ENCODE measurements around the gene RAI1.

RAI1 gene

DNA sequence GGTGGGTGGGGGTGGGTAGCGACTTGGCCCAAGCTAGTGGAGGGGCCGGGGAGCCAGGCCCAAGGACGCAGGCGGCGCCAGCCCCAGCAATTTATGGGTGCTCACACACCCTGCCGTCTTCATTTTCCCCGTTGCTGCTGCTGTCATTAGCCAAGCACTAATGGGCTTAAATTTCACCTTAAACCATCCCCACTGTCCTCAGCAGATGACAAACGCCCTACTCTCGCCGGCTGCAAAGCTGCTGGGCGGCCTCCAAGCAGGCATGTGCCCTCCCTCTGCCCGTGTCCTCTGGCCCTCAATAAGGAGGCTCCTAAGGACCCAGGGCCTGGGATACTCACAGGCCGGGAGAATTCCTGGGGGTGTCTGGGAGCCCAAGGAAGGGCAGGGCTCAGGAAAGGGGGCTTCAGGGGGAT, 89.4 kb downstream of the RAI1 start:
- DNase-seq: no peak

DNA sequence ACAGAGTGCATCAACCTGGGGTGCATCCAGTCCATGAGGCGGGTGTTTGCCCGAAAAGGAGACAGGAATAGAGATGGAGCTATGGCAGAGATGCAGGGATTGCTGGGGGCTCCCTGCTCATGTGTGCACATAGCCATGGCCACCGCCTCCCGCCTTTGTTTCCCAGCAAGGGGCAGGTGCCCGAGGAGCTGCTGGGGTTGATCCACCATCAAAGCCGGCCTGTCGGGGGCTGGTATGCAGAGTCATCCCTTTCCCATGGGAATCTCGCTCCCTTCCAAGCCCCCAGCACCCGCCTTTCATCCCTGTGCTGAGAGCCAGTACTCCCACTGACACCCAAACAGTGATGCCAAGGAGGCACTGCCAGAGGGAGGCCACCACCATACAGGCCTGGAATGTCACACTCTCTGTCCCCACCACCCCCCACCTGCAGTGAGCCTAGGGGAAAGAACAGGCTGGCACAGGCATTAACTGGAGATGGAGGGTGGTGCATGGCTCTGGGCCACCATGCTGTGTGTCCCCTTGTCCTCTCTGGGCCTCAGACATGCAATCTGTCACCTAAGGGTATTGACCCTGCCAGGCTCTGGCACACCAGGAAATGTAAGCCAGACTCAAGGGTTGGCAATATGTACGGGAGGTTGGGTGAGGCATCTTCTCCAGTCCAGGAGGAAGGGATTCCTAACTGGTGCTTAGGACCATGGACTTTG, 90.4 kb downstream of the RAI1 start:
- no peak for DNase-seq

DNA sequence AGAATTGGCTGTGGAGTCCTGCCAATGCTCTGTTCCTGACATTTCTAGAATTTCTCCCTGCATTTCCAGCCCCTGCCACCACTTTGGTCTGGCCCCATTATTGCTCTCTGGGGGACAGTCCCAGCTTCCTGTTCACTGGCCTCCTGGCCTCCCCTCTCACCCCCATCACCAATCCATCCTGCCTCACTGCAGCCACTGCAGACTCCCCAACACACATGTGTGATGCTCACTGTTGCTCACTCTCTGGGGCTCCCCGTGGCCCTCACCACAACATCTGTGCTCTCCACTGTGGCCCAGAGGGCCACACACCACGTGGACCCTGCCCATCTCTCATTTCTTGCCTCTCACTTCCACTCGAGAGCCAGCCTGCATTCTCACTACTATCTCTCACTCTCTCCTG, 91.0 kb downstream of the RAI1 start:
- no peak for DNase-seq

DNA sequence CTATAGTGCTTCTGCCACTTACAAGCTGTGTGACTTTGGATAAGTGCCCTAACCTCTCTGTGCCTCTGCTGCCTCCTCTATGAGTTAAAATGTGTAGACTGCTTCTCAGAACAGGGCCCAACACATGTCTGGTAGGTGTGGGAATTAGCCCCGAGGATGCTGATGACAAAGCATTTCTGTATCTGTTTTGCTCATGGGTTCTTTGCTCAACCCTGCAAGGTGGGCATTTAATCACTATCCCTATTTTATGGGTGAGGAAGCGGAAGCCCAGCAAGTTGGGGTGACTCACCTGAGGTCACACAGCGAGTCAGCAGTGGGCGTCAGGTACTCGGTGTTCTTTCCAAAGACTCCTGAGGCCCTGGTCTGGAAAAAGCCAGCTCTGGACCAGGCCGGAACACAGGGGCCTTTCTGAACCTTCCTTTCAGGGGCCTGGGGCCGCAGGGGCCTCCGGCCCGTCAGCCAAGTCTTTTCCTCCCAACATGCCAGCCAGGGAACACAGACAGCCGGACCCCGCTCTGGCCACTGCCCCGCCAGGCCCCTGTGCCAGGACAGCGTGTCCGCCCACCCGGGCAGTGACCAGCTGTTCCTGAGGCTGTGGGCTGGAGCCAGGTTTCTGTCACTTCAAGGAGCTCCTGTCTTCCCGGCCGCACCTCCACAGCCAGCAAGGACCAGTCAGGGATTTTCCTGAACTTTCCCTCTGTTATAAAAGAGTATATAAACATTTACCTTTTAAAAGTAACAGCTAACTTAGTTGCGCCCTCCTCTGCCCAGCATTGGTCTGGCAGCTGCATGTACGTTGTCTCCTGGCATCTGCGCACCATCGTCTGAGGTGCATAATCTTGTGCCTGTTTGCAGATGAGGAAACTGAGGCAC, 93.0 kb downstream of the RAI1 start:
- DNase-seq: no peak

DNA sequence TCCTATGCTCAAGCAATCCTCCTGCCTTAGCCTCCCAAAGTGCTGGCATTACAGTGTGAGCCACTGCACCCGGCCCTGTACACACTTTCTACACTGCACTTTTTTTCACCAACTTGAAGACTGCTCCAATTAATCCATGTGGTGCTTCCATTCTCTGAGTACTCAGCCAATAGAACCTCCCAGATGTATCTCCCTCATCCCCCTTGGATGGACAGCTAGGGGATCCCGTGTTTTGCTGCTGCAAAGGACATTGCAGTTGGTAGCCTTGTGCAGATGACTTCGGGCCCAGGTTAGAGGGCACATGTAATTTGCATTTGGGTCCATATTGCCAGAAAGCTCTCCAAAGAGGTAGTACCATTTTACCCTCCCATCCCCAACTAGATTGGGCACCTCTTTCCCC, 95.6 kb downstream of the RAI1 start:
- no peak for DNase-seq

DNA sequence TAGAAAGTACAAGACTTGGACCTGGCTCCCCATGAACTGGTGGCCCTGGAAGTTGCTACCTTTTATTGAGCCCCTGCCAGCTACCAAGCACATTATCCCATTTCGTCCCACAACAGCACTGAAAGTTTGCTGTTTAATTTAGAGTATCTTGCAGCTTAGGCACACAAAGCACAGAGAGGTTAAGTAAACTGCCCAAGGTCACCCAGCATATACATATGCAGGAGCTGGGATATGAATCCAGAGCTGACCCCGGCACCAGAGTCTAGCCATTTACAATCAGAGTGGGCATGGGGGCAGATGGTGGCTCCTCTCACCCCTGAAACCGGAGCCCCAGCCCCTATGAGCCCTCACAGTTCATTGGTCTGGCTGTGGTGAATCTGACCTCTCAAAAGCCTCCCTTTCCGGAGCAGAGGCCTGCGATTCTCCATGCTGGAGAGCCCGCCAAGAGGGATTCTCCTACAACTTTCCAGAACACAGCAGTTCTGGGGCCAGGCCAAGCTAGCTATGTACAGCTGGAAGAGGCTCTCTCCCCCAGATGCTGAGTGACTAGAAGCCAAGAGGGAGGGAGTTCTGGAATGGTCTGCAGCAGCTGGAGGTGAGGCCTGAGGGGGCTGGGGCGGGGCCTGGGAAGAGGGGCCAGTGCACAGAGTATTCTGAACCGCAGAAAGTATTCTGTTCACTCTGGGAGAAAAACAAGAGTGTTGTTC, 97.2 kb downstream of the RAI1 start:
- DNase-seq: no peak

DNA sequence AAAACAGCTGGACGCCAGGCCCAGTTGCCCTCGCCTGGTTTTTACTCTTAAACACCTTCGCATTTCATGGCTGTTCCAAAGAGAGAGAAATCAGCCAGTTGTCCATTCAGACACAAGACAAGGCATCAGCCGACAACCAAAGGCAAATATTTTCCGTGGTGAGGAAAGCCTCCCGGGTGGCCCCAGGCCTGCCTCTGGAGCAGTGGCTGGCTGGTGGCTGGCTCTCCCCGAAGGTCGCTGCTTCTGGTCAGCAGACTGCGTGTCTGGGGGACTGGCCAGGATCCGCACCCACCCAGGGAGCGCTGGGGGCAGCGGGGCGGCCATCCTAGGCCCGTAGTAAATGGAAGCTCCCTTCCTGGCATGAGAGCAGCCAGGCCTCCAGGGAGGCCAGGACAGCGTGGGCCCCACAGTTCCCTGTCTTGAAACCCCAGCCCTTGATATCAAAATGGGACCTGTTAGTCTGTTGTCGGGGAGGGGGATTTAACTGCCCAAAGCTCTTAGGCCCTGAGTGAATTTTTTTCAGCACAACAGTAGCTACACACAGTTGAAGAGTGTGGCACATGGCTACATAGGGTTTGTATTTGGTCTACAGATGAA, 97.9 kb downstream of the RAI1 start:
- DNase-seq: no peak

DNA sequence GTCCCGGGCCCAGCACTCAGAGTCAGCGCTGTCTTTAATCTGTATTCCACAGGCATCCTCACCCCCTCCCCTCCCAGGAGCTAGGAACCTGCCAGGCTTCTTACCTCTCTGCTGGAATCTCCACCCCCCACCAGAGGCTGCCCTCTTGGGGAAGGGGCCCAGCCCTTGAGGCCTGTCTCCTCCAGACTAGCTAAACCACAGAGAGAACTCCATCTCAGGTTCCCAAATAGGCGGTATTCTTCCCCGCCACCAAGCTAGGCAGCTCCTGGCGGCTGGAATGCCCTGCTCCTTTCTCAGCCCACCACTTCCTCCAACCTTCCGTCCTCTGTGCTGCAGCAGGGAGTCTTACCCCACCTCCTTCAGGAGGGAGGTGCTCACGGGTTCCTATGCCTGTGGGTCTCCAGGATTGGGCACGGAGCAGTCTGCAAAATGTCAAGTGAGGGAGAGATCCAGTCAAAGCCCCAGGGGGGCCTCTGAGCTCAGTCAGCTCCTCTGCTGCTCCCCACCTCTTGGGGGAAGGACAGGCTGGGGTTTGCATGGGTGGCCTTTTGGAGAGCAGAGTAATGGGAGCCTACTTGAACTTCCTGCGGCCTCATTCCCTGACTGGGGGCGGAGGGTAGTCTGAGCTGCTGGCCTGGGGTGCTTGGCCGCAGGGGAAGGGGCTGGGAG, 99.8 kb downstream of the RAI1 start:
- DNase-seq: no peak

DNA sequence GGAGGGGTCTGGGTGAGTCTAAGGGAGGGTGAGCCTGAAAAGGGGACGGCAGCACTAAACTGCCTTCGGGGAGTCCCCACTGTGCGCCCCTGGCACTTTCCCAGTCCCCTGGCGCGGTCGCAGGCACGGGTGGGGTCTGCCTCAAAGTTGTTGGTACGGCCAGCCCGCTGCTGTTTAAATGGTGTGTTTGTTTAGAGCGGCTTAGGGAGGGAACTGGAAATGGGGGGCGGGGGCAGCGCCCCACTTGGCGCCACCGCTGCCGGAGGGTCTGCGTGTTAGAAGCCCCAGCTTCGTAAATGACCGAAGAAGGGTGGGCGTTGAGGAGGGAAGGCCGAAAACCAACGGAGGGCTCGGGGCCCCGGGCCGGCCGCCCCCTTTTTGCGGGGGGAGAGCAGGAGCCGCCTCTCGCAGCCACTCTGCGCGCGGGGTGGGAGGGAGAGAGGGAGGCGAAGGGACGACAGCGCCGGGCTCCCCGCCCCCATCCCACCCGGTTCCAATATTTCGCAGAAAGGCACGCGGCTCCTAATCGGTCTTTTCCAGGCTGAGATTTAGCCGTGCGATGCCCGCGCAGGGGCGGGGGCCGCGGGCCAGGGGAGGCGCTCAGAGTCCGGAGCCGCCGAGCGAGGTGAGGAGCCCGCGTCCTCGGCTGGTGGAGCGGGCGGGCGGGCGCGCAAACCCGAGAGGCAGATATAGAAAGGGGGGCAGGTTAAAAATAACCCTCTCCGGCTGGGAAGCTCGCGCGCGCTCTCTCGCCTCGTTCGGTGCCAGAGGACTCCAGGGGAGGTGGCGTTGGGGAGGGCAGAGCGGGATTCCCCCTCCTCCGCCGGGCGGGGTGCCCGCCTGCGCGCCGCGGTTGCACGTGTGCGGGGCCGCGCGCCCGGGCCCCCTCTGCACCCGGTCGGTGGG, 100.6 kb downstream of the RAI1 start:
- DNase-seq: peak; percentile 1

DNA sequence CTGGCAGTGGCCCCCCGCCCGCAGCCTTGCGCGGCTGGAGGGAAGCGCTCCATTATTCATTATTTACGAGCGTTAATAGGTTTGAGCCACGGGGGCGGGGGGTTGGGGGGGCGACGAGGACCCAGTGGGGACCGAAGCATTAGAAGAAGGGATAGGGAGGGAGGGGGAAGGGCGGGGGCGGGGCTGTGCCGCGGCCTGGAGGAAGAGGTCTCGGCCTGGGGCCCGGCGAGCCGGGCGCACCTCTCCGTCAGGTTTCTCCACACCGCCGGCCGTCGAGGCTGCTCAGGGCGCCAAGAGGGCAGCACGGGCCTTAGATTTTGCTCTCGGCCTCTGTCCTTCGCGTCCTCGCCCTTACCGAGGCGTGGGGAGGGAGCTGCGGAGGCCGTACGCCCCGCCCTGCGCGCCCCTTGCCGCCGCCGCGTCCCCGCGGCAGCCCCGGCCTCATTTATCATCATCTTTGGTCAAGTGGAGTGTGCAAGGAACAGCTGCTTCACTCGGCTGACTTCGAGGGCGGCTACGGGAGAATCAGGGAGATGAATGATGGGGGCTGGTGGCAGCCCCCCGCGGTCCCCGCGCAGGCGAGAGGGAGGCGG, 101.4 kb downstream of the RAI1 start:
- DNase-seq: no peak

DNA sequence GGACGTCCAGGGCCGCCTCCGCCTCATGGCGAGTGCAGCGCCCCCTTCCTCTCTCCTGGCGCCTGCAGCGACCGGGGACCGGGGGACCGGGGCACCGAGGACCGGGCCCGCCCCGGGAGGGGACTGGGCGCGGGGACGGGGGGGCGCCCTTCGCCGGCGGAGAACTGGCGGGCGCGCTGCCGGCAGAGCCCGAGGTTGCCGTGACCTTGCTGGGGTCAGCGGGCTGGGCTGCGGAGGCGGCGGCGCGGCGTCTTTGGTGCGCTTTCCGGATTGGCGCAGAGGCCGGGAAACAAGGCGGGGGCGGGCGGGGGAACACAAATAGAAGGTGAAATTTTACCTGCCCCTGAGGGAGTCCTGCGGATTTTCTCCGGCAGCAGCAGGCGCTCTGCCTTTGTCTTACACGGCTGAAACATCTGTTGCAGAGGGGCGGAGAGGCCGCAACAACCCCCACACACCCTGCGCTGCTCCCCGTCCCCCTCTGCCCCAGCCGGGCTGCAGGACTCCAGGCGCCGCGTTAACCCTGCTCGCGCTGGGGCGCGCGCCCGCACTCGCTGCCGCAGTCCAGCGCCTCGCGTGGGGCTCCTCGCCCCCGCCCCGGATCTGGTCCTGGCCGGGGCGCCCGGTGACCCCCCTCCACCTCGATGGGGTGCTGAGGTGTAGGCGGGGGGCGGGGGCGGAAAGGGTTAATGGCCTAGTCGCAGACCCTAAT, 102.0 kb downstream of the RAI1 start:
- peak; percentile 49 for DNase-seq

DNA sequence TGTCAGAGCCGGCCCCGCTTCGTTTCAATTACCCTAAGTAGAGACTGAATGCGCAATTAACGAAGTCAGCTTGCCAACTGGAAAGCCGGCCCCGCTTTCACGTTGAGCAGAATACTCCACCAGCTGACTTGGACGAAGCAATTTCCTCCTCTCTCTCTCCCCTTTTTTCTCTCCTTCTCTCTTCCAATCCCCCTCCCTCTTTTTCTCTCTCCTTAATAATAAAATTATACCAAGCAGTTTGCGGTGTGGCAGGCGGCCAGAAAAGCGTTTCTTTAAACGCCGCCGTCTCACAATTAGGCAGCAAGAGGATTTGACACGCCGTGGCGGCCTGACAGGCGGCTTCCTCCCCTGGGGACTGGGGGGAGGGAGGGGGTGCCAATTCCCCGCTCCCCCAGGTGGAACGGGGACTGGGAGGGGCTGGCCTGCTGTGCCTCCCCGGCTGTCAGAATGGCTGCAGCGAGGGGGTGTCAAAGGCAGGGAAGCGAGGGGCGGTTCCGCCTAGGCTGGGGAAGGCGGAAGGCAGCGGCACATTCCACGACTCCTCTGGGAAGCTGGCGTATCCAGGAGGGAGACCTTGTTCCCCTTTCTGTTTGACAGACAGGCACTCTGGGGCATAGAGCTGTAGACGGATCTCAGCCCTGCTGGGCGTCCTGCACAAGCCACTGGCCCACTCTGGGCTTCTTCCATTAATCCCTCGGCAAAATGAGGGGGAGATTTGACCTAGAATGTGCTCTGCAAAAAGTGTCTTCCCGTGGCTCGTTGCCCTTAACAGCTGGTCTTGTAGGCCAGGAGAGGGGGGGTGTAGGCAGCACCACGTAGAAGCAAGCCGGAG, 102.8 kb downstream of the RAI1 start:
- DNase-seq: no peak

DNA sequence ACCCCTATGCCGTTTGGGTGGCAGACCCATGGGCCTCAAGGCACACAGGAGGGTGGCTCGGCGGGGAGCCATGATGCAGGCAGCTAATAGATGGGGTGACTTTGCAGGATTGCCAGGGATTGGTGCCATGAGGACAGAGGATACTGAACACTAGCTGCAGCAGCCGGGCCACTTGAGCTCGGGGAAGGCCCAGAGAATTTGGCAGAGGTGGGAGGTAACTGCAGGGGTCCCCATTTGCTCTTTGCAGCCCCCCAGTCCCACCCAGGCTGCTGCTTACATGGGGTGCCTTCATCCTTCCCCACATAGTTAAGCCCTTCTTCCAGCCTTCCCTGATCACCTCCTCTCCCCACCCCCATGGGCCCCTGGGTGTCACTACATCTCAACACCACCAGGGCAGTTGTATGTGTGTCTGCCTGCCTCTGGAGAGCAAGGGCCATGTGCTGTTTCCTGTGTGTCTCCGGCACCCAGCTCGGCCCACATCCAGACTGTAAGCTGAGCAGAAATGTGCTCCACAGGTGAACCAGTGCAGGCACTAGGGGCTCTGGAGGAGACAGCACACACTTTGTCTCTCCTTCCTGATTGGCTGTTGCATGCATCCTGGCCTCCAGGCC, 103.5 kb downstream of the RAI1 start:
- no peak for DNase-seq

DNA sequence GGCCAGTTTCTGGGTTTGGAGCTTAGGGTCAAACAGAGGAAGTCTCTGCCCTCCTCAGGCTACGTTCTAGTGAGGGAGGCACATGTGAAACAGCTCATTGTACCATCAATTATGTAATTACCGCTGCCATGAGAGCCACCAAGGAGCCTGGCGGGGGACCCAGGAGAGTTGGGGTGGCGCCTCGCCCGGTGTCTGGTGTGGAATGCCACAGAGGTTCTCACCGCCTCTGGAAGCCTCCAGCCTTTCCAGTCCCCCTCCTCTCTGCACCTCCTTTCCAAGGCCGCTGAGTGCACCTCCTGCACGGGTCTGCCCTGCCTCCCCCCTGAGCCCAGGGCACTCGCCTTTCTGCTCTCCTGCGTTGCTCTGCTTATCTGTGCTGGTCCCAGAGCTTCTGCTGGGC, 104.1 kb downstream of the RAI1 start:
- no peak for DNase-seq

DNA sequence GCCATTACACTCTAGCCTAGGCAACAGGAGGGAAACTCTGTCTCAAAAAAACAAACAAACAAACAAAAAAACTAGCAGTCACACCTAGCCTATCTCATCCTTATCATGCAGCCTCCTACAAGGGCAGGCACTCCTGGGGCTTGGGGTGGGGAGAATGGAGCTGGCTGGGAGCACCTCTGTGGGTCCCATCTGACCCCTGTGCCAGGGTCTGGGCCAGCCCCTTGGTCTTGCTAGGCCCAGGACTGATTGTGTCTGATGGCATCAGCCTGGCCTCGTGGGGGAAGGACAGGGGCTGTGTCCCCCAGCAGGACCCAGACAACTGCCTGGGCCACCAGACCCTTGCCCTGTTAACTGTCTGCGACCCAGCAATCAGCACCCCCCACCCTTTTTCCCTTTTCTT, 105.7 kb downstream of the RAI1 start:
- no peak for DNase-seq

DNA sequence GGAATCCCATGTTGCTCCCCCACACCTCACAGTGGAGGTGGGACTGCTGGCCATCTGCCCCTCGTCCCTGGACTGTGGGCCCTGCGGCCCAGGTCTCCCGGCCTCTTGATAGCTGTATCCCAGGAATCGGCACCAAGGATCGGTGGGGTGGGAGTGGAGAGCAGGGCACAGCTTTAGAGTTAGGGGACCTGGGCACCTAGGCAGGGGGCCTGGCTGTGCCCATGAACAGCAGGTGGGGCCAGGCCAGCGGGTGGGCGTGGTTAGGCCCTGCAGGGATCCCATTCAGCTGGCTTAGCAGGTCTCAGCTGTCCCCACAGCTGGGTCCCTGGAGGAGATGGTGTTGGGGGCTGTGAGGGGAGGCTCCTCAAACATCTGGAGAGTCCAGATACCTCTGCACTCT, 106.3 kb downstream of the RAI1 start:
- no peak for DNase-seq

DNA sequence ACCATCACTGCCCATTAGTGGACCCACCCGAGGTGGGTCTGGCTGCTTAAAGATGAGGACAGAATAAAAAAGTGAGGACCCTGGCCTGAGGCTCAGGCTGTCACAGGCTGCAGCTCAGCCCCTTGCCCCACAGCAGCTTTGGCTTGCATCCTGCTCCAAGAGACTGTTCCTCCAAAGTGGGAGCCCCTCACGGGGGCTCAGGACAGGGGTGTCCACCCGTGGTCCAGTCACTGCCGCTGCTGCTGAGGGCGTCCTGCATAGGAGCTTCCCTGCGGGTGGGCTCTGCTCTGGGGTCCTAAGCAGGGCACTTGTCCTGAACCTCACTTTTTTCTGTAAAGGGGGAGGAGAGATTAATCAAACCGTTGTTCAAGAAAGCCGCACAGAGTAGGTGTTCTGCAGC, 107.7 kb downstream of the RAI1 start:
- no peak for DNase-seq

DNA sequence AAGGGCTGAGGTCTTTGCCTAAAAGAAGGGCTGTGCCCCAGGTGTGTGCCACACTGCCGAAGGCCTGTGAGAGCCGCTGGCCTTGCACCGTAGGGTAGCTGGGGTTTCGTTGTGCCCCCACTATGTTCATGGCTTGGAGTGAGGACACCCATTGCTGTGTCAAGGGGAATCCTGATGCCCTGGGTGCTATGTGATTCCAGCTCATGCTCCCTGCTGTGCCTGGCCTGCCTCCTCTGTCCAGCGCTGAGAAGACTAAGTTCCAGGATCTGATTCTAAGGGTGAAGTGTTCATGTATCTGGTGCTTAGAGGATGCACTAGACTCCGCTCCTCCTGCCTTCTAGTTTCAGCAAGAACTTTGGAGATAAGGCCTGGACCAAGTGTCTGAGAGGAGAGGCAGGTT, 108.2 kb downstream of the RAI1 start:
- no peak for DNase-seq
